ENCODE data around the gene SQSTM1. TPM values are rescaled to one million over a fixed set of nuclear protein-coding genes. Genes with fewer than 3 reads are reported as not detected.

SQSTM1 gene
- total and polyA plus RNA-seq, 2 experiments from 2014 or later: 211 to 265 TPM

- Histone ChIP-seq H3K4me1 (ENCODE audit: insufficient read depth) (no peaks in the 10 kb centered on the region), H3K27me3 (replicated peaks; ENCODE audit: insufficient read depth) (no peaks in the 10 kb centered on the region), H3K9ac (no peak overlapping the region), H3K9me3 (ENCODE audit: low read depth) (no peaks in the 10 kb centered on the region), H3K27ac (no peak overlapping the region), H3K36me3 (ENCODE audit: low read depth) (peaks cover 31% of the 10 kb centered on the region), H3F3A (ENCODE audit: insufficient read depth) (peaks cover 15% of the 10 kb centered on the region), H3K4me2 (ENCODE audit: unreplicated experiment) (no peak overlapping the region), H4K20me1 (ENCODE audit: insufficient read depth) (no peaks in the 10 kb centered on the region), H3K9me2 (ENCODE audit: insufficient read depth) (no peaks in the 10 kb centered on the region), H3K79me2 (ENCODE audit: insufficient read depth) (no peaks in the 10 kb centered on the region), H3K4me3 (no peak overlapping the region), H2AFZ (no peak overlapping the region)
- WGBS, 2 experiments (ENCODE audit: low coverage in 1 of 2, low lambda C conversion rate in 2 of 2, missing lambda C conversion rate in 2 of 2): 90 to 97% methylated on average over 9 of the region's 9 CpGs
- in situ Hi-C loops (cut with MboI): no loop called here
- no peak for DNase-seq
- TF ChIP-seq EZH2 (IDR thresholded peaks at IDR 0.05; ENCODE audit: insufficient read depth, poor library complexity, severe bottlenecking): no peak
- TF ChIP-seq EZH2phosphoT487 (IDR thresholded peaks at IDR 0.05; ENCODE audit: insufficient read depth, low read depth): no peak
Measured at GRCh38 chr5:179841621-179842020, 20.9 kb downstream of the SQSTM1 start.

GRCh38 chr5:179852993-179853547 lies 32.4 kb downstream of the SQSTM1 start:
- Histone ChIP-seq H3K4me3 (no peak overlapping the region), H3K27me3 (replicated peaks; ENCODE audit: insufficient read depth) (no peaks in the 10 kb centered on the region), H3K79me2 (ENCODE audit: insufficient read depth) (peaks cover 42% of the 10 kb centered on the region), H4K20me1 (ENCODE audit: insufficient read depth) (no peaks in the 10 kb centered on the region), H2AFZ (no peak overlapping the region), H3K9ac (no peak overlapping the region), H3K4me2 (ENCODE audit: unreplicated experiment) (no peak overlapping the region), H3F3A (ENCODE audit: insufficient read depth) (no peaks in the 10 kb centered on the region), H3K36me3 (ENCODE audit: low read depth) (peaks cover 8% of the 10 kb centered on the region; the same call in 1 of the 2 replicates), H3K9me3 (ENCODE audit: low read depth) (no peaks in the 10 kb centered on the region), H3K27ac (no peak overlapping the region), H3K9me2 (ENCODE audit: insufficient read depth) (no peaks in the 10 kb centered on the region), H3K4me1 (ENCODE audit: insufficient read depth) (no peaks in the 10 kb centered on the region; the same call in 1 of the 2 replicates)
- 77 to 83% methylated on average over 8 of the region's 8 CpGs for WGBS, 2 experiments (ENCODE audit: low coverage in 1 of 2, low lambda C conversion rate in 2 of 2, missing lambda C conversion rate in 2 of 2)
- in situ Hi-C loops (cut with MboI): no loop called here
- DNase-seq: no peak
- TF ChIP-seq EZH2phosphoT487 (IDR thresholded peaks at IDR 0.05; ENCODE audit: insufficient read depth, low read depth) (no peak), EZH2 (IDR thresholded peaks at IDR 0.05; ENCODE audit: insufficient read depth, poor library complexity, severe bottlenecking) (no peak)

- Histone ChIP-seq H2AFZ (no peak overlapping the region), H3K27me3 (replicated peaks; ENCODE audit: insufficient read depth) (no peaks in the 10 kb centered on the region), H3K79me2 (ENCODE audit: insufficient read depth) (peaks cover 44% of the 10 kb centered on the region), H3K9ac (no peak overlapping the region), H4K20me1 (ENCODE audit: insufficient read depth) (no peaks in the 10 kb centered on the region), H3K36me3 (ENCODE audit: low read depth) (peaks cover 4% of the 10 kb centered on the region; the same call in 1 of the 2 replicates), H3K9me3 (ENCODE audit: low read depth) (no peaks in the 10 kb centered on the region), H3K27ac (no peak overlapping the region), H3F3A (ENCODE audit: insufficient read depth) (0 out of 2 replicates have a peak, but pooled peaks cover under 1% of the 10 kb centered on the region), H3K4me3 (no peak overlapping the region), H3K9me2 (ENCODE audit: insufficient read depth) (no peaks in the 10 kb centered on the region), H3K4me1 (ENCODE audit: insufficient read depth) (no peaks in the 10 kb centered on the region; the same call in 1 of the 2 replicates), H3K4me2 (ENCODE audit: unreplicated experiment) (no peak overlapping the region)
- TF ChIP-seq EZH2phosphoT487 (IDR thresholded peaks at IDR 0.05; ENCODE audit: insufficient read depth, low read depth) (no peak), EZH2 (IDR thresholded peaks at IDR 0.05; ENCODE audit: insufficient read depth, poor library complexity, severe bottlenecking) (no peak)
- in situ Hi-C loops (cut with MboI): no loop called here
- no peak for DNase-seq
- WGBS, 2 experiments (ENCODE audit: low coverage in 1 of 2, low lambda C conversion rate in 2 of 2, missing lambda C conversion rate in 2 of 2): 89 to 93% methylated on average over 8 of the region's 8 CpGs
Measured at GRCh38 chr5:179854356-179854755, 33.7 kb downstream of the SQSTM1 start.

DNA sequence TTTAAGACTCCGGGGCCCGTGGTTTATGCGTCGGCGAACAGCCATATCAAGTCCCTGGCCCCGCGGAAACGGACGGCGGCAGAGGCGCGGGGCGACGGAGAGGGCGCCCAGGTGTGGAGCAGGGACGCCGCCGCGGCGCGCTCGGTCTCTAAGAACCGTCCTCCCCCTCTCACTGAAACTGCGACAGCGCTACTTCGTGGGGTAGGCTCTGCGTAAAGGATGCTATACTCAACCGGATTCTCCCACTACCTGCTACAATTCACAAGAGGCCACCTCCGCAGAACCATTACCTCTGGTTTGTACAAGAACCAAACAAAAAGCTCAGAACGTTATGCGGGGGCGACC lies 37.5 kb downstream of the SQSTM1 start:
- no peaks in the 10 kb centered on the region for H3K9me2 ChIP-seq (ENCODE audit: insufficient read depth)
- no peaks in the 10 kb centered on the region for H3K27me3 ChIP-seq (replicated peaks; ENCODE audit: insufficient read depth)
- in situ Hi-C loops (cut with MboI): no loop called here
- 1 to 2% methylated on average over 32 of the region's 32 CpGs for WGBS, 2 experiments (ENCODE audit: low coverage in 1 of 2, low lambda C conversion rate in 2 of 2, missing lambda C conversion rate in 2 of 2)
- no peaks in the 10 kb centered on the region; the same call in 1 of the 2 replicates for H3K36me3 ChIP-seq (ENCODE audit: low read depth)
- H3K79me2 ChIP-seq (ENCODE audit: insufficient read depth): peaks cover 44% of the 10 kb centered on the region
- H4K20me1 ChIP-seq (ENCODE audit: insufficient read depth): no peaks in the 10 kb centered on the region
- TF ChIP-seq EZH2phosphoT487 (IDR thresholded peaks at IDR 0.05; ENCODE audit: insufficient read depth, low read depth) (no peak), EZH2 (IDR thresholded peaks at IDR 0.05; ENCODE audit: insufficient read depth, poor library complexity, severe bottlenecking) (no peak)
- peak overlapping the region; percentile 45 for H3K27ac ChIP-seq
- peak; percentile 68 for DNase-seq
- peaks cover 9% of the 10 kb centered on the region for H3K4me1 ChIP-seq (ENCODE audit: insufficient read depth)
- no peaks in the 10 kb centered on the region for H3K9me3 ChIP-seq (ENCODE audit: low read depth)
- H3F3A ChIP-seq (ENCODE audit: insufficient read depth): peaks cover 29% of the 10 kb centered on the region
- peak overlapping the region; percentile 85 for H3K9ac ChIP-seq
- H2AFZ ChIP-seq: peak overlapping the region; percentile 91
- peak overlapping the region; percentile 84 for H3K4me2 ChIP-seq (ENCODE audit: unreplicated experiment)
- H3K4me3 ChIP-seq: peak overlapping the region; percentile 84

Measured in GM23248 (cell line).